ENCODE measurements around the gene PIEZO2. TPM values are rescaled to one million over a fixed set of nuclear protein-coding genes. Genes with fewer than 3 reads are reported as not detected.

The PIEZO2 gene
- total RNA-seq, 1 experiment from 2014 or later, result 10.7 TPM

GRCh38 chr18:10680271-10680596 is 469.1 kb downstream of the PIEZO2 start:
- Mint-ChIP-seq H3K36me3 (peaks cover 4% of the 10 kb centered on the region; the same call in 1 of the 2 replicates), H3K4me3 (no peak overlapping the region), H3K27ac (no peak overlapping the region), H3K27me3 (ENCODE audit: low read depth) (no peaks in the 10 kb centered on the region; the same call in 1 of the 2 replicates), H3K4me1 (no peaks in the 10 kb centered on the region), H3K9me3 (peaks cover 10% of the 10 kb centered on the region; the same call in 1 of the 2 replicates)
- POLR2A ChIA-PET, result no interaction called here
- CTCF ChIA-PET, result interaction anchor here (2.3 kb wide), 1 partner anchor 120 kb away, joined by 10 read pairs; no protein-coding TSS in a partner anchor
- TF ChIP-seq, protein P1, sequence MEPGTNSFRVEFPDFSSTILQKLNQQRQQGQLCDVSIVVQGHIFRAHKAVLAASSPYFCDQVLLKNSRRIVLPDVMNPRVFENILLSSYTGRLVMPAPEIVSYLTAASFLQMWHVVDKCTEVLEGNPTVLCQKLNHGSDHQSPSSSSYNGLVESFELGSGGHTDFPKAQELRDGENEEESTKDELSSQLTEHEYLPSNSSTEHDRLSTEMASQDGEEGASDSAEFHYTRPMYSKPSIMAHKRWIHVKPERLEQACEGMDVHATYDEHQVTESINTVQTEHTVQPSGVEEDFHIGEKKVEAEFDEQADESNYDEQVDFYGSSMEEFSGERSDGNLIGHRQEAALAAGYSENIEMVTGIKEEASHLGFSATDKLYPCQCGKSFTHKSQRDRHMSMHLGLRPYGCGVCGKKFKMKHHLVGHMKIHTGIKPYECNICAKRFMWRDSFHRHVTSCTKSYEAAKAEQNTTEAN (CRISPR knock-in tag; IDR thresholded peaks at IDR 0.05), result no peak
- TF ChIP-seq, protein P2, sequence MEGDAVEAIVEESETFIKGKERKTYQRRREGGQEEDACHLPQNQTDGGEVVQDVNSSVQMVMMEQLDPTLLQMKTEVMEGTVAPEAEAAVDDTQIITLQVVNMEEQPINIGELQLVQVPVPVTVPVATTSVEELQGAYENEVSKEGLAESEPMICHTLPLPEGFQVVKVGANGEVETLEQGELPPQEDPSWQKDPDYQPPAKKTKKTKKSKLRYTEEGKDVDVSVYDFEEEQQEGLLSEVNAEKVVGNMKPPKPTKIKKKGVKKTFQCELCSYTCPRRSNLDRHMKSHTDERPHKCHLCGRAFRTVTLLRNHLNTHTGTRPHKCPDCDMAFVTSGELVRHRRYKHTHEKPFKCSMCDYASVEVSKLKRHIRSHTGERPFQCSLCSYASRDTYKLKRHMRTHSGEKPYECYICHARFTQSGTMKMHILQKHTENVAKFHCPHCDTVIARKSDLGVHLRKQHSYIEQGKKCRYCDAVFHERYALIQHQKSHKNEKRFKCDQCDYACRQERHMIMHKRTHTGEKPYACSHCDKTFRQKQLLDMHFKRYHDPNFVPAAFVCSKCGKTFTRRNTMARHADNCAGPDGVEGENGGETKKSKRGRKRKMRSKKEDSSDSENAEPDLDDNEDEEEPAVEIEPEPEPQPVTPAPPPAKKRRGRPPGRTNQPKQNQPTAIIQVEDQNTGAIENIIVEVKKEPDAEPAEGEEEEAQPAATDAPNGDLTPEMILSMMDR (IDR thresholded peaks at IDR 0.05), result no peak
- TF ChIP-seq GABPB1 (CRISPR knock-in tag; IDR thresholded peaks at IDR 0.05) (no peak), NR3C1 (CRISPR knock-in tag; conservative IDR thresholded peaks at IDR 0.05; ENCODE audit: low read depth) (no peak), ESRRA (CRISPR knock-in tag; IDR thresholded peaks at IDR 0.05; ENCODE audit: borderline replicate concordance) (no peak)
- TF ChIP-seq, protein P3, sequence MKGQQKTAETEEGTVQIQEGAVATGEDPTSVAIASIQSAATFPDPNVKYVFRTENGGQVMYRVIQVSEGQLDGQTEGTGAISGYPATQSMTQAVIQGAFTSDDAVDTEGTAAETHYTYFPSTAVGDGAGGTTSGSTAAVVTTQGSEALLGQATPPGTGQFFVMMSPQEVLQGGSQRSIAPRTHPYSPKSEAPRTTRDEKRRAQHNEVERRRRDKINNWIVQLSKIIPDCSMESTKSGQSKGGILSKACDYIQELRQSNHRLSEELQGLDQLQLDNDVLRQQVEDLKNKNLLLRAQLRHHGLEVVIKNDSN (CRISPR knock-in tag; IDR thresholded peaks at IDR 0.05), result no peak
- no peak for ATAC-seq
- DNase-seq (ENCODE audit: low spot score), result no peak

GRCh38 chr18:10679557-10680270 is 469.7 kb downstream of the PIEZO2 start:
- ATAC-seq, result no peak
- POLR2A ChIA-PET, result no interaction called here
- H3K9me3 Mint-ChIP-seq, result peaks cover 10% of the 10 kb centered on the region; the same call in 1 of the 2 replicates
- TF ChIP-seq SMAD3 (CRISPR knock-in tag; IDR thresholded peaks at IDR 0.05; ENCODE audit: borderline replicate concordance) (no peak), FOXK1 (CRISPR knock-in tag; IDR thresholded peaks at IDR 0.05) (no peak), MYBL2 (CRISPR knock-in tag; IDR thresholded peaks at IDR 0.05) (no peak), MXD4 (CRISPR knock-in tag; IDR thresholded peaks at IDR 0.05; ENCODE audit: borderline replicate concordance) (no peak), RELA (CRISPR knock-in tag; IDR thresholded peaks at IDR 0.05; ENCODE audit: borderline replicate concordance) (no peak), ZBTB21 (CRISPR knock-in tag; IDR thresholded peaks at IDR 0.05; ENCODE audit: borderline replicate concordance) (no peak), USF2 (CRISPR knock-in tag; IDR thresholded peaks at IDR 0.05) (no peak), E2F4 (CRISPR knock-in tag; IDR thresholded peaks at IDR 0.05; ENCODE audit: borderline replicate concordance, low read depth) (no peak), ZNF396 (CRISPR knock-in tag; IDR thresholded peaks at IDR 0.05; ENCODE audit: borderline replicate concordance) (no peak)
- TF ChIP-seq, protein P4, sequence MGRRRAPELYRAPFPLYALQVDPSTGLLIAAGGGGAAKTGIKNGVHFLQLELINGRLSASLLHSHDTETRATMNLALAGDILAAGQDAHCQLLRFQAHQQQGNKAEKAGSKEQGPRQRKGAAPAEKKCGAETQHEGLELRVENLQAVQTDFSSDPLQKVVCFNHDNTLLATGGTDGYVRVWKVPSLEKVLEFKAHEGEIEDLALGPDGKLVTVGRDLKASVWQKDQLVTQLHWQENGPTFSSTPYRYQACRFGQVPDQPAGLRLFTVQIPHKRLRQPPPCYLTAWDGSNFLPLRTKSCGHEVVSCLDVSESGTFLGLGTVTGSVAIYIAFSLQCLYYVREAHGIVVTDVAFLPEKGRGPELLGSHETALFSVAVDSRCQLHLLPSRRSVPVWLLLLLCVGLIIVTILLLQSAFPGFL (CRISPR knock-in tag; IDR thresholded peaks at IDR 0.05; ENCODE audit: borderline replicate concordance), result no peak
- TF ChIP-seq, protein P5, sequence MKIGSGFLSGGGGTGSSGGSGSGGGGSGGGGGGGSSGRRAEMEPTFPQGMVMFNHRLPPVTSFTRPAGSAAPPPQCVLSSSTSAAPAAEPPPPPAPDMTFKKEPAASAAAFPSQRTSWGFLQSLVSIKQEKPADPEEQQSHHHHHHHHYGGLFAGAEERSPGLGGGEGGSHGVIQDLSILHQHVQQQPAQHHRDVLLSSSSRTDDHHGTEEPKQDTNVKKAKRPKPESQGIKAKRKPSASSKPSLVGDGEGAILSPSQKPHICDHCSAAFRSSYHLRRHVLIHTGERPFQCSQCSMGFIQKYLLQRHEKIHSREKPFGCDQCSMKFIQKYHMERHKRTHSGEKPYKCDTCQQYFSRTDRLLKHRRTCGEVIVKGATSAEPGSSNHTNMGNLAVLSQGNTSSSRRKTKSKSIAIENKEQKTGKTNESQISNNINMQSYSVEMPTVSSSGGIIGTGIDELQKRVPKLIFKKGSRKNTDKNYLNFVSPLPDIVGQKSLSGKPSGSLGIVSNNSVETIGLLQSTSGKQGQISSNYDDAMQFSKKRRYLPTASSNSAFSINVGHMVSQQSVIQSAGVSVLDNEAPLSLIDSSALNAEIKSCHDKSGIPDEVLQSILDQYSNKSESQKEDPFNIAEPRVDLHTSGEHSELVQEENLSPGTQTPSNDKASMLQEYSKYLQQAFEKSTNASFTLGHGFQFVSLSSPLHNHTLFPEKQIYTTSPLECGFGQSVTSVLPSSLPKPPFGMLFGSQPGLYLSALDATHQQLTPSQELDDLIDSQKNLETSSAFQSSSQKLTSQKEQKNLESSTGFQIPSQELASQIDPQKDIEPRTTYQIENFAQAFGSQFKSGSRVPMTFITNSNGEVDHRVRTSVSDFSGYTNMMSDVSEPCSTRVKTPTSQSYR (CRISPR knock-in tag; IDR thresholded peaks at IDR 0.05), result no peak
- TF ChIP-seq, protein P6, sequence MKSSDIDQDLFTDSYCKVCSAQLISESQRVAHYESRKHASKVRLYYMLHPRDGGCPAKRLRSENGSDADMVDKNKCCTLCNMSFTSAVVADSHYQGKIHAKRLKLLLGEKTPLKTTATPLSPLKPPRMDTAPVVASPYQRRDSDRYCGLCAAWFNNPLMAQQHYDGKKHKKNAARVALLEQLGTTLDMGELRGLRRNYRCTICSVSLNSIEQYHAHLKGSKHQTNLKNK (CRISPR knock-in tag; IDR thresholded peaks at IDR 0.05), result no peak
- TF ChIP-seq, protein P7, sequence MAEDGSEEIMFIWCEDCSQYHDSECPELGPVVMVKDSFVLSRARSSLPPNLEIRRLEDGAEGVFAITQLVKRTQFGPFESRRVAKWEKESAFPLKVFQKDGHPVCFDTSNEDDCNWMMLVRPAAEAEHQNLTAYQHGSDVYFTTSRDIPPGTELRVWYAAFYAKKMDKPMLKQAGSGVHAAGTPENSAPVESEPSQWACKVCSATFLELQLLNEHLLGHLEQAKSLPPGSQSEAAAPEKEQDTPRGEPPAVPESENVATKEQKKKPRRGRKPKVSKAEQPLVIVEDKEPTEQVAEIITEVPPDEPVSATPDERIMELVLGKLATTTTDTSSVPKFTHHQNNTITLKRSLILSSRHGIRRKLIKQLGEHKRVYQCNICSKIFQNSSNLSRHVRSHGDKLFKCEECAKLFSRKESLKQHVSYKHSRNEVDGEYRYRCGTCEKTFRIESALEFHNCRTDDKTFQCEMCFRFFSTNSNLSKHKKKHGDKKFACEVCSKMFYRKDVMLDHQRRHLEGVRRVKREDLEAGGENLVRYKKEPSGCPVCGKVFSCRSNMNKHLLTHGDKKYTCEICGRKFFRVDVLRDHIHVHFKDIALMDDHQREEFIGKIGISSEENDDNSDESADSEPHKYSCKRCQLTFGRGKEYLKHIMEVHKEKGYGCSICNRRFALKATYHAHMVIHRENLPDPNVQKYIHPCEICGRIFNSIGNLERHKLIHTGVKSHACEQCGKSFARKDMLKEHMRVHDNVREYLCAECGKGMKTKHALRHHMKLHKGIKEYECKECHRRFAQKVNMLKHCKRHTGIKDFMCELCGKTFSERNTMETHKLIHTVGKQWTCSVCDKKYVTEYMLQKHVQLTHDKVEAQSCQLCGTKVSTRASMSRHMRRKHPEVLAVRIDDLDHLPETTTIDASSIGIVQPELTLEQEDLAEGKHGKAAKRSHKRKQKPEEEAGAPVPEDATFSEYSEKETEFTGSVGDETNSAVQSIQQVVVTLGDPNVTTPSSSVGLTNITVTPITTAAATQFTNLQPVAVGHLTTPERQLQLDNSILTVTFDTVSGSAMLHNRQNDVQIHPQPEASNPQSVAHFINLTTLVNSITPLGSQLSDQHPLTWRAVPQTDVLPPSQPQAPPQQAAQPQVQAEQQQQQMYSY (CRISPR knock-in tag; IDR thresholded peaks at IDR 0.05), result no peak

More at GRCh38 chr18:10679557-10680270, 469.7 kb downstream of the PIEZO2 start:
- Mint-ChIP-seq H3K4me1 (no peaks in the 10 kb centered on the region), H3K4me3 (no peak overlapping the region), H3K27me3 (ENCODE audit: low read depth) (no peaks in the 10 kb centered on the region; the same call in 1 of the 2 replicates), H3K27ac (no peak overlapping the region), H3K36me3 (peaks cover under 1% of the 10 kb centered on the region; the same call in 1 of the 2 replicates)
- DNase-seq (ENCODE audit: low spot score), result no peak
- CTCF ChIA-PET, result interaction anchor here (2.3 kb wide), 1 partner anchor 119 kb away, joined by 10 read pairs; no protein-coding TSS in a partner anchor
